HT1080 (cell line): ENCODE measurements around the gene HTR2A. TPM values are rescaled to one million over a fixed set of nuclear protein-coding genes. Genes with fewer than 3 reads are reported as not detected.
"Not testable (repeated sequence)": the region's sequence is repeated elsewhere in the genome, so short reads cannot be mapped to it uniquely, and the experiment has no call there.

Experiments used
- DNase-seq: peaks from one replicate; pipeline ENCODE4 v3.0.0-alpha.2; 2015; ENCODE audit warnings: low read depth
- total RNA-seq: library from RNA; depleted of rRNA; stranded (reverse); fragments of >200 nt; shearing (Covaris generic); gene quantifications from 2 replicates; pipeline ENCODE4 v1.2.3, GENCODE V29; 2014; rRNA removed

The HTR2A gene
- total RNA-seq, 1 experiment from 2014 or later: not detected

DNA sequence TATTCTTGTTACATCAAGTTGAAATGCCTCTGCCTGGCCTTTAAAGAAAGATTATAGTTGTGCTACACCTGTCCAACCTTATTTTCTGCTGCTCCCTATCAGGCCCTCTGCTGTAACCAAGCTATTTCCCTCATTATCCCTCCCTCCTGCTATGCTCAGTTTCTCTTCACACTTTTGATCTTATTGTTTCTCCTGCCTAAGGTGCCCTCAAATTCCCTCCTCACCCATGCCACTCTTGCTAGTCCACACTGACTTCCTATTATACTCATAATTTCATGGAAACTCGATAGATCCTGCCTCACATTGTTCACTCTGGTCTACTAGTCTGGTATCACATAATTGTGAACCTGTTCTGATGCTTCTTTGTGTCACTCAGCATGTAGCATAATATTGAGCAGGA lies 80.5 kb downstream of the HTR2A start:
- DNase-seq: no peak

DNA sequence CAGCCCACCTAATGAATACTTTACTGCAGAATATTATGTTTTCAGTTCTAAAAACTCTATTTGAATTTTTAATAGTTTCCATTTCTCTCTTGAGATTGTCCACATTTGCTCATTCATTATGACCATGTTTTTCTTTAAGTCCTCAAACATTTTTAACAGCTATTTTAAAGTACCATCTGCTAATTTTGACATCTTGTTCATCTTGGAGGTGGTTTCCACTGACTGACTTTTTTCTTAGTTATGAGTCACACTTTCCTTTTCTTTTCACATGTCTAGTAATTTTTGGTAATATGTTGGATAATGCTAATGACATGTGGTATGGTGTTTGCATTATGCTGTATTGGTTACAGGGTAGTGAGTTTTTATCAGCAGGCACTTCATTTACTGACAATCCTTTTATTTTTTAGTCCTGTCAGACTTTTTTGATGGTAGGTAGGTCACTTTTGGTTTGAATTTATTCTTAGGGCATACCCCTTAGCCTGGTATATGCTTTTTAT lies 84.5 kb downstream of the HTR2A start:
- DNase-seq: no peak

DNA sequence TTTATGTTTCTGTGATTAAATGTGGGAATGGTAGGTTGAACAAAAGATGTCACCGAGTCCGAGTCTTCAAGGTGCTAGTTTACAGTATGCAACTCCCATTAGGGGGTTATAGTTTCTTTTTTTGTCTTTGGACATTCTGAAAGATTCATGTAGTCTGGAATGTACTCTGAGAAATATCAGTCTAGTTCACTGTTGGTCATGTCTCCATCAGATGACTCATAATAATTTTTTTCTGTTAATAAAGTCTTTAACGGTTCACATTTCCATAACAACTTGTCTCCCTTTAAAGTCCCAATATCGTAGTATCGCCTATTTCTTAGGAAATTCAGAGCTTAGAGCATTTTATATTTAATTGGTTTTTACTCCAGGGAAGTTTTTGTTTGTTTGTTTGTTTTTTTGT lies 86.4 kb downstream of the HTR2A start:
- DNase-seq: no peak

DNA sequence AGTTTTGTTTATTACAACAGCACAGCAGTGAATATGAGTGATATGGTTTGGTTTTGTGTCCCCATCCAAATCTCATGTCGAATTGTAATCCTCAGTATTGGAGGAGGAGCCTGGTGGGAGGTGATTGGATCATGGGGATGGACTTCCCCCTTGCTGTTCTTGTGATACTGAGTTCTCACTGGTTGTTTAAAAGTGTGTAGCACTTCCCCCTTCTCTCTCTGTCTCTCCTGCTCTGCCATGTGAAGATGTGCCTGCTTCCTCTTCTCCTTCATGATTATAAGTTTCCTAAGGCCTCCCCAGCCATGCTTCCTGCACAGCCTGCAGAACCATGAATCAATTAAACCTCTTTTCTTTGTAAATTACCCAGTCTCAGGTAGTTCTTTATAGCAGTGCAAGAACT lies 91.9 kb downstream of the HTR2A start:
- DNase-seq: not testable (repeated sequence)

DNA sequence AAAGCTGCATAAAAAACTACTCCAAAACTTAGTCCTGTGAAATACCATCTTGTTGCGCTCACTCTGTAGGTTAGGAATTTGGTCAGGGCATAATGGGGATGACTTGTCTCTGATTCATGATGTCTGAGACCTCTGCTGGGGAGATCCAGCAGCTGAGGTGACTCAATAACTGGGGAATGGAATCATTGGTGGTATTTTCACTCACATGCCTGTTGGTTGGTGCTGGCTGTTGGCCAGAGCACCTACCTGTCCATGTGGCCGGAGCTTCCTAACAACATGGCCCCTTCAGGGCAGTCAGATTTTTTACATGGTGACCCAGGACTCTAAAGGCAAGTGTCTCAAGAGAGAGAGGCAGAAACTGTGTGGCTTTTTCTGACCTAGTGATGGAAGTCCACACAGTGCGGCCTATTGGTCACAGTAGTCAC lies 92.5 kb downstream of the HTR2A start:
- DNase-seq: peak; percentile 98

DNA sequence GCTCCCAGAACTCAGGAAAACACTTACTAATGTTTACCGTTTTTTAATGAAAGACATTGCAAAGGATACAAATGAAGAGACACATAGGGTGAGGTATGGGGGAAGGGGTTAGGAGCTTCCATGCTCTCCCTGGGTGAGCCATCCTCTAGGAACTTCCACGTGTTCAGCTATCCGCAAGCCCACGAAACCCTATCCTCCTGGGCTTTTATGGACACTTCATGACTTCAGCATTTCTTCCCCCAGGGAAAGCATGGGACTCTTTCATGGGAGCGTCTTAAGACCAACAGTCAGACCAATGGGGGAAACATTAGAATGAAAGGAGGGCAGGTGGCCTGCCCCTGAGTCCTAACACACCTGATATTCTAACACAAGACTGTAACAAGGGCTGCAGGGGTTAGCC lies 93.3 kb downstream of the HTR2A start:
- DNase-seq: peak; percentile 20

DNA sequence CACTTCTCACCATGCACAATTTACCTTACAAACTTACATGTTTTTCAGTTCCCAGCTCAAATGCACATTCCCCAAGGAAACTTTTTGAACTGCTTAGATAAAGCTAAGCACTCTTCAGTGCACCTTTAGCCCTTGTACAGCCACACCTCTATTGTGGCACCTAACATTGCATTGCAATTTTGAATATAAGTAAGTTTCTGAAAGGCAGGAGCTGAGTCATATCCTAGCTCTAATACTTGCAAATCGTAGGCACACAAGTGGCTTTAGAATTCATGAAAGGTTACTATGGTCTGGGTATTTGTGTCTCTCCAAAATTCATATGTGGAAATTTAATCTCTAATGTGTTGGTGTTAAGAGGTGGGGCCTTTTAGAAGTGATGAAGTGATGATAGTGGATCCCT lies 95.0 kb downstream of the HTR2A start:
- peak; percentile 17 for DNase-seq

DNA sequence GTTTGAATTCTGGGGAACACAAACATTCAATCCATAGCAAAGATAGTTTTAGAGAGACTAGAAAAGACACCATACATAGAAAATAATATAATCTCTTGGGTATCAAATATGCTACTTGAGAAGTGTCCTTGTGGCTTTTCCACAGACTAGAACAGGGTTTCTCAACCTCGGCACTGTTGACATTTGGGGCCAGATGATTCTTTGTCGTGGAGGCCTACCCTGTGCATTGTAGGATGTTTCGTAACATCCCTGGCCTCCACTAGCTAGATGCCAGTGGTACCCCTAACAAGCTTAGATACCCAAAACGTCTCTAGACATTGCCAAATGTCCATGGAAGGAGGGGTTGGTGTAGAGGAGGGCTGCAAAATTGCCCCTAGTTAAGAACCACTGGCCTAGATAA lies 97.7 kb downstream of the HTR2A start:
- no peak for DNase-seq

DNA sequence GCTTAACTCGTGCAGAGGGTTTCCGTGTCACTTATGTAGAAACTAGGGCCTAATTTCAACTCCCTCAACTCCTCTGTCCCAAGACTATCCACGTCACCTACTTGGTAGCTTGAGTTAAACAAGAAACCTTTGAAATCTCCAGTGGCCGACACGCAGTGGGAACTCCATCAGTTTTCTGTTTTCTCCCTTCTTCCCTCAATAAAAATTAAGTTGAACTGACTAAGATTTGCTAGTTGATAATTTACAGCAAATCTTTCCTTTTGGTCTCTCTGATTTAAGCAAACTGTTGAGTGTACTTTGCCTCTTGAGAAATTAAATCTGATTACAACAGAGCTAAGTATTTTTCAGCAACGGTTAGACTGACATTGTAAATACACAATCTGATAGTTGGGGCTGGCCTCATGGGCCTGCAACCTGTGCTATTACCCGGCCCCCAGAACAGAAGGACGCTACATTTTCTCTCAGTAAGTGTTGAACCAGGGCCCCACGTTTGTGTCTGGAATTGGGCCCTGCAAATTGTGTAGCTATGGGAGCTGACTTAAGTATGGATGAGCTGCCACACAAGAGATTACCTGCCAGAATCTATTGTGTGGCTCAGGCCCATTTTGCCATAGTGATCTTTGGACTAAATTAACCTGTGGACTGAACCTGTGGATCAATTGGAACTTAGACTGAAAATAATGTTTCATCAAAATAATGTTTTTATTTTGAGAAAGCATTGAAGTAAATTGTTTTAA lies 99.2 kb downstream of the HTR2A start:
- DNase-seq: no peak

DNA sequence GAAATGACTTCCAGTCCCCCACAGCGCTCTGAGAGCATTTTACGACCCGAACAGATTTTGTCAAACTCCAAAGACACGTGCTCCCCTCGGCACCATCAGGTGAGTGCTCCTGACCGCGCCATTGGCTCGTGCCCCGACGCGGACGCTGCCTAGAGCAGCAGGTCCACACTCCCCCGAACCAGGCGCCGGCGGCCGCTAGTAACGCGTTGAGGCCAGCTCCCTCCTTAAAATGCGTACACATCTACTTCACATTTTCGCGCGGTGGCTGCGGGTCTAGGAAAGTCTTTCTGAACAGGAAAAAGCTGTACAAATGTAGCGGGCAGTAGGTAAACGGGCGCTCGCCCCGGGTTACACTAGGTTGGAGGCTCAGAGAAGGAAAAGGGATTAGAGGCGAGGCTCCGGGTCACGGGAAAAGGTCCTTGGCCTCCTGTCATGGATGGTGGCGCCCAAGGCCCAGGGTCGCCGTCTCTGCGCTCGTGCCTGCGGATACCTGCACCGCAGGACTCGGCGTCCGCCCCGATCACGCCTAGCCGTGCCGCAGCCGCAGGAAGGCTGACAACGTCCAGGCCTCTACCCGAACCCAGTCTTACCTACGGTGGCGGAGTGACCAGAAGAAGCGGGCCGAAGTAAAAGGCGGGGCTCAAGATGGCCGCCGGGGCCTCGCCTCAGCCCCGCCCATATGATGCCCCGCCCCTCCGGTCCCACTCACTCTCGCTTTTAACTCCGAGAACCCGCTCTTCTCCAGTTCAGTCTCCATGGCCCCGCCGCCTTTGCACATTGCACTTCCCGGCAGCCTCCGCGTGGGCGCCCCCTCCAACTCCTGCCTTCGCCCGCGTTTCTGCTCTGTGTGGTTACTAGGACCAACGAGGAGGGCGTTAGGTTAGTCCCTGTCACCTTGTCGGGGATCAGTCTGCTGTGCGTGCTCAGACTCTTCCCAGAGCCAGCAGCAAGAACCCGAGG lies 100.1 kb downstream of the HTR2A start, which contains the start of gene ESD:
Gene ESD, minus strand, starts transcription at position 647 of the 960 bp plus-strand sequence. CDS start 5,748 bp downstream, outside the sequence.
- peak; percentile 87 for DNase-seq

DNA sequence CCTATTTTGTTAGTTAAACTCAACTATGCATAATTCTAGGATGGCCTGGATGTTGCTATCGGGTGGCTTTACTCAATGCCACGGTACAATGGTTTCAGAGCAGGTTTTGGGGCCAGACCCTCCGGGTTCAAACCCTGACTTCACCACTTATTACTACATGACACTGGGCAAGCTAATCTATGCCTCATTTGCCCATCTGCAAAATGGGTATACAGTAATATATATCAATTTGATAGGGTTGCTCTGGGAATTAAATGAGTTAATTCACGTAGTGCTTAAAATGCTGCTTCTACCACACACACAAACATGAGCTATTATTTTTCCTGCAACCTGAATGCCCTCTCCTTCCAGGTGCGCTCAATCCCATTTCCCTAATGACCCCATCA lies 100.7 kb downstream of the HTR2A start:
- no peak for DNase-seq

DNA sequence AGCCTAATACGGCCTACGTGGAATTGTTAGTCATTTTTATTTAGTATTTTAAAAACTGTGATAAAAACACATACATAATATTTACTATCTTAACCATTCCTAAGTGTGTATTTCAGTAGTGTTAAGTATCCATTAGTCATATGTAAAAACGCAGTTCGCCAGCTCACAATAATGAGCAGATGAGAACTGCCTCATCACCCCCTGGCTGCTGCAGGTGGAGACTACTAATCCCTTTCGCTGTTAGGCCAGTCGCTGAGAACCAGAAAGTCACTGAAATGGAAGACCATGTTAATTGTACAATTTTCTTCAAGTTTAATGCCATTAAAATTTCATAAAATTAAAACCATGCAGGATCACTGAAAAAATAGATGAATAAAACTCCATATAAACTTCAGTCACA lies 101.5 kb downstream of the HTR2A start:
- no peak for DNase-seq

DNA sequence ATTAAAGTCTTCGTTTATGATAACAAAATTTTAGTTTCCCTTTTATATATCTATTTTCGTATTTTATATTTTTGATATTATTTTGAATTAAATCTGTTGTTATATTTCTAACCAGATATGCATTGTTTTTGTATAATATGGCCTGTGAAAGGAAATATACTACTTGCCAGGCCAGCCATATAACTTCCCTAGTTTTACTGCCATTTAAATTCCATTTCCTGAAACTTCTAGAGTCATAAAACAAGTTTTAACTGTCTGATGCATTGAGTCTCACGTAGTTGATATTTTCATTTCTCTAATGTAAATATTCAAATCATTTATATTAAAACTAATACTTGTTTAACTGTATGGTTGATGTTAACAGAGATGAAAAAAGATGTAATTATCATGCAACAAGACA lies 113.3 kb downstream of the HTR2A start:
- DNase-seq: no peak

DNA sequence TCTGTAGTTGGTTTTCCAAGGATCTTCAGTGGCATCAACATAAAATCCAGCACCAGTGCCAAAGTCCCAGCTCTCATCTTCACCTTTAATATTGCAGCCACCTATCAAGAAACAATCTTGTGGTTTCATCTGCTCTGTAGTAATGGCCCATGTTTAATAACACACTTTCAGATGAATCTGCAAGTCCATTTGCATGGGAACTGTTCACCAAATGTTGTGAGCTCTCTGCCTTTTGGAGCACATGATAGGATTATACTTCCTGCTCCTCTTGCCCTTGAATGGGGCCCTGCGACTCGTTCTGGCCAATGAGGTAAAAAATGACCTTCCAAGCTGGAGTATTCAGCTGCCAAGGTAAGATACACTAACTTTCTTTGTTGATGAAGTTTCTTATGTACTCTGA lies 114.2 kb downstream of the HTR2A start:
- no peak for DNase-seq

DNA sequence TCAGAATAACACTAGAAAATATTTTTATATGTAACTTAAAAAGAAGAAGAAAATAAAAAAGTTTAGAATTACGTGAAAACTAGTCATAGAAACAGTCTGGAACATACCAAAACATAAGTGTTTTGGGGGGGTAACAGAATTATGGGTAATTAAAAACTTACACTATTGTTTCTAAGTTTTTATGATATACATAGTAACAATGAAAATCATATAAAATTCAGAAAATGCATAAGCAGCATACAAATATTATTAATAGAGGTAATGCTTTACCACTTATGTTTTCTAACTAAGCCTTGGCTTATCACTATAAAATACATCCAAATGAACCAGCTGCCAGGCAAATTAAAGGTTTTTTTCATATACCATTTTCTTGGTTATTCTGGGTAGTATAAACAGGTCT lies 114.8 kb downstream of the HTR2A start:
- no peak for DNase-seq

Other genes with a start within 250 kb of the HTR2A start
- 112 and 151 TPM in 2 replicates for gene ESD, start 99.9 kb downstream of the HTR2A start, total RNA-seq